NCI-H187 (cell line): ENCODE data around the gene FOXC1.
A peak's percentile ranks its signal among the peaks of the same experiment; 100 is the strongest.

Source experiments
- DNase-seq, 2 experiments: peaks; one replicate each; lab custom pipeline; 2025; lab: John Stamatoyannopoulos, UW

The FOXC1 gene

DNA sequence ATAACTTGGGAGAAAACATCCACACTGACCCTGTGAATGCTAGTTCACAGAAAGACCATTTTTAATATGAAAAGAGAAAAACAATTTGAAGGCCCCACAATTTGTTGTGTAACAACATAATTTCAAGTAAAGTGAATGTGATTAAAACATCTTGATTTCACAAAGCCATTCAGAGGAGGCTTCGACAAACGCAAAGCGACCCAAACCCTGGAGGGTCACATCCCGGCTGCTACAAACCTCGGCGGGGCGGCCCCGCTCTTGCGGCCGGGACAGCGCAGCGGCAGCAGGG lies 14.0 kb downstream of the FOXC1 start:
- no peak for DNase-seq

DNA sequence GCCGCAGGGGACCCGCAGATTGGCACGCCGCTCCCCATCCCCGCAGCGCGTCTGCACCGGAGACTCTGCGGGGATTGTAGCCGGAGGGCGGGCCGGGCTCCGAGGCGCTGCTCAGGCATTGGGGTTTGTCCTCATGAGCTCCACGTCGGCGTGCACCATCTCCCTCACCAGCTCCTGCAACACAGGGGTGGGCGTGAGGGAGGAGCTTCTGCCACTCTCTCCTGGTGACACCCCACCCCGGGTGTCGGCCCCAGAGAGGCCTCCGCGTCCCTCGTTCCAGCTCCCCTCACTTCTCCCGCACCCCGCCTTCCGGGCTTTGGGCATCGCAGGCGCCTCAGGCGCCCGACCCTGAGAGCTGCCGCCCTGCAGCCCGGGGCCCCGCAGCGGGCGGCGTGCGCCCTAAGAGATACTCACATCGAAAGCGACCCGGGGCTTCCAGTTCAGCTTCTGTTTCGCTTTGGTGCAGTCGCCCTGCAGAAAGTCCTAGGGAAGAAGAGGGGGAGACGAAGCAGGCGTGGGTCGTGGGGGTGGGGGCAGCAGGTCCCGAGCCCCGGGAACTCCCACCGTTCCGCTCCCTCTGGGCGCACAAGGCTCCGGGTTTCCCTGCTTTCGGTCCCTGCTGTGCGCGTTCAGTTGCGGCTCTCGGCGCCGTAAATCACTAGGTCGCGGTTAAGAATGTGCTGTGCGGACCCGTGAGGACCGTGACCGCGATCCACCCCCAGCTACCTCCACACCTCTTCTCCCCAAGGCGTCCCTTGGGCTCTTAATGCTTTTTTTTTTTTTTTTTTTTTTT lies 14.5 kb downstream of the FOXC1 start:
- DNase-seq: no peak

DNA sequence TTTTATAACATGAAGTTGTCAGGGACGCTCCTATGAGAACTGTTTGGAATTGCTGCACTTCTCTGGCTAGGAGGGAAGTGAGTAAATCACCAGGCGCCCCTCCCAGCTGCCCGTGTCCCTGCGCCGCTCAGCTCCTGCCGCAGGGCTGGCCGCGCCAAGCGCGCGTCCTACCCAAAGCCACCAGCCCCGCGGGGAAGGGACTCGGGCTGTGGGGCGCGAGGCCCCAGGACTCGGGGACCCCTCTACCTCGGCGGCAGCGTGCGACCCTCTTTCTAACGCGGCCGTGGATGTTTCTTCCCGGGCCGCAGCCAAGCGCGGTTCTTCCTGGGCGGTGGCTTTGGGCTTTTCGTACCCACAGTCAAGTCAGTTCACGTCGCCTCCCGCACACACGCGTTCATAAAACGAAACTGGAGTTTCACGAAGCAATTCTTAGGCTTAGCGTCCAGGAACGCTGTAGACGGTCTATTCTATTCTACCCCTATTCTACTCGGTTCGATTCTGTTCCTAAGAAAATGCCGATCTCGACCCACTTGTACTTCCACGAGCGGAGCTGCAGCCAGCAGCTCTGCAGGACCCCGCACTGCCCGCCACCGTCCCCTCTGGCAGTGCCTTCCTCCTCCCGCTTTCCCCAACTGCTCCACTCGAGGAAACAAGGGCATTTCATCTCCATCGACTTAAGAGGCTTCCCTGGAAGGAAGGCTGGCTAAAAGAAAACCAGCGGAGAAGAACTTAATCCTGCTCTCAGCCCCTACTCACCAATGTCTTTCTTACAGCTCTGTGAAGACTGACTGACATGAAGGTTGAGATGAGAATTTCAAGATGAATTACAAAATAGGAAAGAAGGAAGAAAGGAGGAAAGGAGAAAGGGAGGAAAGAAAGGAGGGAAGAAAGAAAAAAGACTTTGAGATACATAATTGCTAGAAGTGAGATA lies 15.4 kb downstream of the FOXC1 start:
- no peak for DNase-seq

DNA sequence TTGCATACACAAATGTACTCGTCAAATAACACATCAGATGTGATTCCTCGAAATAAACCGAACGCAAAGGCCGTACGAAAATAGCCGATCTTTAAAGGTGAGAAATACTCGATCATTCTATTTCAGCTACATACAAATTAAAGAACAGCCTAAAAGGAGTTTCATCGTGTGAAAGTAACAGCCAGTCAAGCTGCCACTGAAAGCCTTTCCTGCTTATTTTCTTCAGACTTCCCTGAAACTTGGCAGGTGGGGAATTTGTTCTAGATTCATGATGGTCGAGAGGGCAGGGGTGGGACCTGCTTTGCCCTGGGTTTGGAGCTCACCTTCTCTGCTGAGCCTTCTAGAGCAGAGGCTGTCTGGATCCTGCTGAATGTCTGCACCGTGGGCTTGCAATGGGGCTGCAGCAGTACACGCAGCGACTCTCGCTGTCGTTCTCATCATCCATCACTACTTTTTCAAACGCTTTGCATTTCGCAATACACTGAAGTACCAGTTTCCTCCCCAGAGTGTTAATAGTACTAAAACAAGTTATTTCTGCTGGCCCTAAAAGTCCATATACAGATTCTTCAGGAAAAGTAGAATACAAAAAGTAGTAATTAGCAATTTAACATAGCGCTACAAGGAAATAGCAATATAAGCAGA lies 16.2 kb downstream of the FOXC1 start:
- DNase-seq: no peak

DNA sequence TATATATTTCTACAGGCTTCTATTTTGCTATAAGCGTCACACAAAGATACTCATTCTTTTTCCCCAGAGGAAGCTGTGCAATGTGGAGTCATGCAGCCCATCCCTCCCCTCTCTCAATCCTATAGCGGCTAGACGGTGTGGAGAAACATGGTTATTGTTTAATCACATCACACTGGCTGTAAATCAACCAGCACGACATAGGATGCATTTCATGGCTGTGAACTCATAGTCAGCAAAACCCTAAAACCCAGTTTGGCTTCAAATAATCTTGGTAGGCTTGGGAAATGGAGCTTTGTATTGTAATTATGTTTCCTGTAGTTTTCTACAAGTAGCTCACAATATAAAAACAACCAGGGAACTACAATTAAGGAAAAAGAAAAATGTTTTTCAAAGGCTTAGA lies 16.8 kb downstream of the FOXC1 start:
- DNase-seq: no peak

DNA sequence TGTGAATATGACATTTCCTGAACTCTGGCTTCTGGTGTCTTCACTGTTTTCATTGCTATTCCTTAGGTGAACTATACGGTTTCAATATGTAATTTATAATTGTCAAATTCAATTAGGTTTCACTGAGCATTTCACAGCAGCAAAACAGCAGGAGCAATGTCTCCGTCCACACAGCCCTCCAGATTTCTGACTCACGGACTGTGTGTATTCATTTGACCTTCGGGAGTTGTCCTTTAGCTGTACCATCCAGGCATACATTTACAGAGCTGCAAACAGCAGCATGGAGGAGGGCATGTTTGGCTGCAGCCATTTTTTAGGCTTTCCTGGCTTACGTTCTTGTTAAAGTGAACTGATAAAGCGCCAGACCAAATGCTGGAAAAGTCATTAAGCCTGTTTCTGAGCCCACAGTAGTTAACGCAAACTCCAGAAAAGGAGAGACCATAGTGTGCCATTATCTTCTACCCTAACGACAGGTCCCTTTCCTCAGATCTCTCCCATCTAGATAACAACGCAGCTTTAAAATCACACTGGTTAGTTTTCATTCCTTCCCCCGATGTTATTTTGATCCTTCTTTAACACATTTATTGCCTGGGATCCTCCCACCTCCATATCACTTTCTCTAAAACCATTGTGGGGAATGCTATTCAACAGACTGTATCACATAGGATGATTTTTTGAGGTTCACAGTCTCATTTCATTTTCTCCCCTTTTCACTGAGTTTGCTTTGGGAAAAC lies 18.3 kb downstream of the FOXC1 start:
- no peak for DNase-seq

DNA sequence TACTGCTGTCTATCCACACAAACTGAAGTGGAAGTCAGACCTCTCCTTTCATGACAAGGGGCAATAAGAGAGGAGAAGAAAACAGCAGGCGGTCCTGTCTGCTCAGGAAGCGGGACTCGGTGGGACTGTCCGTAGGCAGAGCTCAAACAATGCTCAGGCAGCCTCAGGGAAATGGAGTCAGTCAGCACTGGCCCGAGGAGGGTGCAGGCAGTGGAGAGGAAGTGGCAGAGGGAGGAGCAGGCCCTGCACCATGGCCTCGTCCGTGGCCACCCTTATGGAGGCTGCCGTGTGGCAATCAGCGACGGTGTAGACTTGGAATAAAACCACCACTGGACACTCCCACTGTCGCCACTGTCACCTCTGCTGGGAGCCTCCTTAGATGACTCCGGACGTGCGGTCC lies 19.6 kb downstream of the FOXC1 start:
- DNase-seq: no peak

DNA sequence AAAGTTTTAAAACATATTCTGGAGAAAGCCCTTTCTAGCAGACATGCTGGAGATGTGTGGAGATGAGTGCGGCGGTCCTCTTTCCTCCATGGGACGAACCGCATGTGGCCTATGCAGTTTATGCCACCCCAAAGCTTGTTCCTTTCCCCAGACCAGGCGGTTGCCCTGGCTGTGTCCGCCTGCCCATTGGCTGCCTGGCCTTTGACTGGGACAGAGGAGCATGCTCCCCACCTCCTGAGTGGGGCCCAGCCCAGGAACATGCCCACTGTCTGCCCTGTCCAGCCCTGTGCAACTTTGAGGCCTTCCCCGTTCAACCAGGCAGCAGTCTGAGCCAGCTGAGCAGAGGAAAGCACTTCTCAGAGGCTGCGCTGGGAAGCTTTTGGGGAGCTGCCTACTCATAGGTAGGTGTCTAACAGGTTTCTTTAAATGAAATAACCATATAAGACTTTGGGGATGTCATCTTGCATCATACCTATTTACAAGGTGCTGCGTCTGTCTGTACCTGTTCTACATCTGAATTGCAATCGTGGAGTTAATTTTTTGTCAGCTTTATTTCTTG lies 20.6 kb downstream of the FOXC1 start:
- DNase-seq: no peak

DNA sequence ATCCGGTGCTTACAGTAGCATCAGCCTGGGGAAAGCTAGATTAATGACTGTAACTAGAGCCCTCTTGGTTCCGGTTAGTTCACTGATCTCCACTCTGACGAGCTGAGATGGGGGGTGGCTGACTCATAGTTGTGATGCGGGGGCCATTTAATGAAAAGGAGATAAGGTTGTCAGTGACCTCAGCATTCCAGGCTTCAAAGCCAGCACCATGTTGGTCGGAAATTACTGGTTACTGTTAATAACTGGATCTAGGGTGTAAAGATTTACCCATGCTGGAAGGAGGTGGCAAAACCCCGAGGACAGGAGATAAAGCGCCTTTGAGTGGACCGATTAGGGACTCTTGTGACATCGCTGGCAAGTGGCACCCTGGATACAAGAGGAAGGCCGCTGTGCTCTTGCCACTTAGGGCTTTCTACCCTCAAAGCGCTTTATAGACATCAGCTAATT lies 21.1 kb downstream of the FOXC1 start:
- DNase-seq: peak; percentile 33 to 67

DNA sequence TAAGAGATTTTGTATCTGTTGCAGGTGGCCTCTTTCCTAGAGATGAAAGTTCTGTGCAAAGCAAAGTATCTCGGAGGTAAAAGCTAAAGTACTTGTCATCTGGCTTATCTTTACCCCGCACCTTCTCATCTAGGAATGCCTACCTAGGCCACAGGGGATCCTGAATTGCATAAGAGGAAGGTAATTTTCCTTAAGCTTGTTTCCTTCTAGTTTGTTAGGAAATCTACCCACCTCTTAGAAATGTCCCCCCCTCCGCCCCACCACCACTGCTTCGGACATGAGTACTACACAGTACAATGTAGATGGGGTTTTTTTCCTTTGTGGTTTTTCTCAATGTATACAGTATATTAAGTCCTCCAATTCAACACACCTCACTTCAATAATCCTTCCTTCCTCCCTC lies 21.5 kb downstream of the FOXC1 start:
- DNase-seq: no peak

DNA sequence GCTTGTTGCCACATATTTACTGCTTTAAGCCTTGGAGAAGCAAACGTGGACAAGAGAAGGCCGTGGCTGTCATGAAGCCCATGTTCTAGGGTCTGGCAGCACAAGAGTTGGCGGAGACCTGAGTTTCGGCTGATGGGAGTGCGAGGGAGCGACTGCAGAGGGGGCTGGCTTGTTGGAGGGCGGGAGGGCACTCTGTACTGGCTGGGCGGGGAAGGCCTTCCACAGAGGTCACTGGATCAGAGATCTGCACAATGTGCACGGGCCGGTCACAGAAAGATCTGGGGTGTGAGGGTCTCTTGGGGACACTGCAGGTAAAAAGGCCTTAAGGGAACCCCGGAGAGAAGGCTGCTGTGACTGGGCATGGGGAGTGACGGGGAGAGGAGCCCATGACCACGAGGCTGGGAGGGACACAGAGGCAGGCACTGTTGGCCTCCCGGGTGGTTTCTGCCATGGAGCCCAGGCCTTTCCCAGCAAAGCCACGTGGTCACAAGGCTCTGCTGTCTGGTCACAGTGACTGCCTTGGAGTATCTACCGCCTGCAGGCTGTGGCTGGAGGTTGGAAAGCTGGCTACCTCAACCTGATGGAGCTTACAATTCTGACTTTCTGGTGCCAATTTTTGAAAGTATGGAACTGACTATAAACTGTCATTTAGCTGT lies 23.8 kb downstream of the FOXC1 start:
- DNase-seq: no peak

DNA sequence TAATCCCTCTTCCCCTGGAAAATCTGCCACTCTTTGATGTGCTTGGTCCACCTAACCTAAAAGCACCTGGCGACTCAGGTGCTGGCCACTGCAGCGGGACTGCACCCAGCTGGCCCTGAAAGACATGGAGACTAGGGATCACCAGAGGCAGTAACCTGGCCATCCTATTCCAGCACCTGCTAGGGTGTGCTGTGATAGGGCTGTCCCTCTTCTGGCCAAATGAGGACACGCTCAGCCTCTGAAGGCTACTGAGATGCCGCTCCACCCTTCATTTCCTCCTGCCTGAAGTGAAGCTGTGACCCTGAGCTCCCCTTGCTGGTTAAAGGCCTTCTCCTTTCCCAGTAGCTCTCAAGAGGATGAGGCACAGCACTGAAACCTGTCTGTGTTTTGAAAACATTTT lies 24.4 kb downstream of the FOXC1 start:
- DNase-seq: no peak

DNA sequence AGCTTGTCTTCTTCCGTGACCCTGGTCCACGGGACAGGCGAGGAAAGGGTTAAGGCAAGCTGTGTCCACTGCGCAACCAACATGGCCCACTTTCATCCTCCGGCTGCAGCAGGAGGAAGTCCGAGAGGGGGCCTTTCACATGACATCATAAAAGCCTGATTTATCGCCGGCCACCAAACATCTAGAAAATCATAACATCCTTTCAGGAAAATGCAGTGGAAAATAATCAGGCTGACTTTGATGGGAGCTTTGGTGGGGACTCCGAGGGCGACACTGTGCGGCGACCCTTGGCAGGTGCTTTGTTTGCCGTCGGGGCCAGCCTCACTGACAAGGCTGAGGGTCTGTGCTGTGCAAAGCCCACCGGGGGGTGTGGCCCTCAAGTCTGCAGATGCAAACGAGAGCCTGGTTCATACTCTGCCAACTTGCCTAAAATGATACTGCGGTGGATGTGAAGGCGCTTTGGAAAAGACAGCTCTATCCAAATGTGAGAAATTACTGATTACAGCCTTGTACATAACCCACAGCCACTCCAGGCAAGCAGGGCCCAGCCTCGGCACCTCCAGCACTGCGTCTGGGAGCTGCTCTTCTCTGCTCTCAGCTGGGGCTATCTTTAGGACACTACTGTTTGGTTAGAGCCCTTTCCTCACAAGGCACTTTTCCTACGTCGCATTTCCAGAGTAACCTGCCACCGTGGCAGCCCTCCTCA lies 25.7 kb downstream of the FOXC1 start:
- no peak for DNase-seq

DNA sequence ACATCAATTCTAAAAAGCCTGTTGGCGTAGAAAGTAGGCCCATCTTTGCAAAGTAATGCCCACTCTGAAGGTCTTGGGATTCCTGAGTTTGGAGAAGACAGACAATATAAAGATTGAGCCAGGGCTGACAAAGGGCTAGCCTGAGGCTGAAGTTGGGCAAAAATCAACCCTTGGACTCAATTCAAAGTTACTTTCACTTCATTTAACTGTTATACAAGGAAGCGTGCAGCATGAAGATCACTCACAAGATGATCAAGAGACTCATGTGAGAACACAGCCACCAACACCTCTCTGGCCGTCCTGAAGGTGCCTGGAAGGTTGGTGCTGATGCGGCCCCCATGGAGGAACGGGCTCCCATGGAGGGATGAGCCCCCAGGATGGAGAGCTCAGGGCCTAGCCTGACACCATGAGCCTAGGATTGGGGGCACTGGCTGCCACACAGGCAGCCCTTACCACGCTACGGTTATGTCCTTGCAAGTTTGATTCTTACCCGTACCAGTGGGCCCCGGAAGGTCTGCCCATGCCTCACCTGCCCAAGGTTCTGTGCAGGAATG lies 26.6 kb downstream of the FOXC1 start:
- DNase-seq: no peak

DNA sequence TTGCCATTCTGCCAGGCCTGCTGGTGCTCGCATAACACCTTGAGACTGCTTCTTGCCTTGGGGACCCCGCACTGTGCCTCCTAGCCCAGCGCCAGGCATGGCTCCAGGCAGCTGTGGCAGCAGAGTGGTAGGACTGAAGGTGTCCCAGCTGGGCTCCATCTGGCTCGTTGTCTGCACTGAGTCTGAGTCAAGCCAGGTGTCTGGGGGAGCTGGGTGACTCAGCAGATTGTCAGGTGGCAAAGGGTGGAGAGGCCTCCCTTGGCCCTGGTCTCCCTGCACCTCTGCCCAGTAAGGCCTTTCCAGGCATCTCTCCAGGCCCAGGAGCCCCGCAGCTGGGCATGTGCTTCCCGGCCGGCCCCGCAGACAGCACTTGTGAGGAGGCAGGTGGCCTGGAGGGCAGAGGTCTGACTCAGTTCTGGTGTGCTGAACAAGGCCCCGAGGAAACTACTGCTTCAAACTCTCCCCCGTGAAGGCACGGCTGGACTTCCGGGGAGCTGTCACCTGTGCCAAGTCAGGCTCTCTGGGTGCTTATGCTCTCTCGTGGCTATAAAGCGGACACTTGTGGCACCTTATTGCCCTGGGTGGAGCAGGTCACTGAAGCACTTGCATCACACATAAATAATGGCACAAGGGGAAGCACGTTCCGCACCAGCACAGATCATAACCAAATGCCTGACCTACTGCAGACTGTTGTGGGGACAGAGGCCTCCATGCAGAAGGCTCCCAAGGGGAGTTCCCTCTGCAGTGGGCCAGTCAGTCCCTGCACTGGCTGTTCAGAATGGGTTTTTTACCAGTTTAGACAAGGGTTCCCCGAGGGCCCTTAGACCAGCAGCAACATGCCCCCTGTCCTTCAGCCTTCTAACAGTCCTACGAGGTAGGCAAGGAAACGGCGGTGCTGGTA lies 27.5 kb downstream of the FOXC1 start:
- no peak for DNase-seq

DNA sequence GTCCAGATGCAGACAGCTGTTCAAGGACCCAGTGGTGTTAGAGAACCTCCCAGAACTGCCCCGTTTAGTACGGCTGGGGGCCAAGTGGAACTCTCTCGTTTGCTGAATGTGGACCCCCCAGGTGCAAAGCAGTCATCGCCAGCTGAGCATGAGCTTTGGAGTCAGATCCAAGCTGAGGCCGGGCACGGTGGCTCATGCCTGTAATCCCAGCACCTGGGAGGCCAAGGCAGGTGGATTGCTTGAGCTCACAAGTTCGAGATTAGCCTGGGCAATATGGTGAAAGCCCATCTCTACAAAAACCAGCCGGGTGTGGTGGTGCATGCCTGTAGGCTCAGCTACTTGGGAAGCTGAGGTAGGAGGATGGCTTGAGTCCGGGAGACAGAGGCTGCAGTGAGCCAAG lies 29.7 kb downstream of the FOXC1 start:
- DNase-seq: no peak

DNA sequence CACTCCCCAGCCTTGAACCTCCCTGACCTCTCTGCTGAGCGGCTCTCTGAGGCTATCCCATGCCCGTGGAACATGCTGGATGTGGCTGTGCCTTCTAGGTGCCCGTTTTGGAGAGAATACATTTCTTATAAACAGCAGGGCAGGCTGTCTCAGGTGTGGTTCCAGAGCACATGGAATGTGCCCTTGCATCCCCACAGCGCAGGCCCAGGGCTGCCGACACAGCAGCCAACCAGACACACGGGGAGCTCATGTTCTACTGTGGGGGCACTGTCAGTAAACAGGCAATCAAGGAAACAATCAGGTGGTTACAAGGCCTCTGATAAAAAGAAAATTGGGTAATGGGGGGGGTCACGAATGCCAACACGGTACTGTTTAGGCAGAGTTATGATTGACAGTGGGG lies 30.8 kb downstream of the FOXC1 start:
- DNase-seq: no peak

DNA sequence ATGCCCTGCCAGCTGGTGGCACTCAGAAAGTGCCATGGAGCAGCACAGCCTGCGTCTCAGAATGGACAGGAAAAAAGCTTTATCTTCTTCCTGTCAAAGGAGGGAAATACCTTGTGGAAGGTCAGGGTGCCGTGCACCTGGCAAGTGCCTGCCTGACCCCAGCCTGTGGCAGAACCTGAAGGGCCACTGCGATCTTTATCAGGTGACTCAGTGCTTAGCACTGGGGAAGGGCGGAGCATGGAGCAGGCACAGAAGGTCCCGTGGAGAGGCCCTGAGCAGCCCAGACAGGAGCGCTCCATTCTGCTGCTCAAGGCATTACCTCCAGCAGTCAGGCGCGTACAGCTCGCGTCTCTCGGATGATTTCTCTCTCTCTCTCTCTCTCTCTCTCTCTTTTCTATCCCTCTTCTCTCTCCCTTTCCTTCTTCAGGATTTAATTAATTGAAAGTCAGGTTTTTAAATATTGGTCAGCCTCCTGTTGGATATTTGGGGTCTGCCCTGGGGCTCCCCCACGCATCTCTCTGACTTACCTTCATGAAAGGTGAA lies 31.7 kb downstream of the FOXC1 start:
- DNase-seq: no peak

DNA sequence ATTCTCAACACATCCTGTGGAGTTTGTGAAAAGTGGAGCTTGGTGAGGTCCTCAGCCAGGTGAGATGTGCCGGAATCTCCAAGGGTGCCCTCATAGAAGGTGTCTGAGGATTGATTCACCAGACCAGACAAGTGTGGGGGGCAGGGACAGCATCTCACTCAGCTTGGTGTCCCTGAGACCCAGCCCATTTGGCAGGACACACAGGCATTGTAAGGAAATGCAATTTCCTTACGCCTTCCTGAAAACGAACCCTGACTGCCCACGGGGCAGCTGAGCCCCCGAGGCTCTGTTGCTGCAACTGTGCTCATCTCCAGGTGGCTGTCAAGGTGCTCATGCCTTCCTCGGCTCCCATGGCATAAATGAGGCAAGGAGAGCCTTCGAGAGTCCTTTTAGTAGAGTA lies 33.4 kb downstream of the FOXC1 start:
- DNase-seq: no peak
